Measurements from ENCODE around the gene DNAH3. TPM values are rescaled to one million over a fixed set of nuclear protein-coding genes. Genes with fewer than 3 reads are reported as not detected.

DNAH3 gene
- total and polyA plus RNA-seq, 2 of the 13 experiments (the other 11 are each of a cell fraction or from before 2014, with no cell fraction given), result 0.07 to 0.08 TPM

- ChIA-PET CTCF (ENCODE audit: low intra/inter-chr PET ratio, low total read pairs) (no interaction called here), POLR2A (no interaction called here)
- H3K9ac ChIP-seq (ENCODE audit: insufficient read depth, low read depth, low read length), result no peak overlapping the region
- no peak overlapping the region for H3K27ac ChIP-seq (ENCODE audit: extremely low read length, insufficient read depth, low read length)
- no TSS peak for BruUV-seq (replicated peaks)
- no peak overlapping the region for H3K4me3 ChIP-seq (replicated peaks in 1 of 3; ENCODE audit: insufficient read depth in 1 of 3, low read depth in 2 of 3, low read length in 3 of 3)
- H3K79me2 ChIP-seq (ENCODE audit: insufficient read depth, low read length), result no peaks in the 10 kb centered on the region
- no peaks in the 10 kb centered on the region for H4K20me1 ChIP-seq (ENCODE audit: insufficient read depth, low read length)
- DNase-seq (ENCODE audit: low spot score) (no peak), ATAC-seq (no peak), FAIRE-seq (no peak)
- H3K27me3 ChIP-seq (ENCODE audit: control insufficient read depth in 1 of 2, insufficient read depth in 2 of 2, low read length in 2 of 2), result no peaks in the 10 kb centered on the region
- H3K9me3 ChIP-seq (ENCODE audit: low read length), result no peaks in the 10 kb centered on the region
- intact Hi-C loops (cut with micrococcal nuclease; ENCODE audit: unreplicated experiment), result no loop called here
- in situ Hi-C loops (cut with HindIII; ENCODE audit: extremely low pct_ligation_motif_present, low pct_unique_long_range_greater_than_20kb), result no loop called here
- H3K4me2 ChIP-seq (ENCODE audit: low read depth, low read length), result no peak overlapping the region
- H3K36me3 ChIP-seq (replicated peaks in 1 of 2; ENCODE audit: control insufficient read depth in 1 of 2, insufficient read depth in 2 of 2, low read length in 2 of 2), result no peaks in the 10 kb centered on the region
- TF ChIP-seq TBX2 (CRISPR knock-in tag; IDR thresholded peaks at IDR 0.05; ENCODE audit: borderline replicate concordance) (no peak), ZNF766 (CRISPR knock-in tag; IDR thresholded peaks at IDR 0.05; ENCODE audit: borderline replicate concordance) (no peak), MTF1 (CRISPR knock-in tag; IDR thresholded peaks at IDR 0.05) (no peak), ZFP37 (CRISPR knock-in tag; IDR thresholded peaks at IDR 0.05; ENCODE audit: borderline replicate concordance) (no peak), ZNF780A (CRISPR knock-in tag; IDR thresholded peaks at IDR 0.05) (no peak), HOMEZ (CRISPR knock-in tag; IDR thresholded peaks at IDR 0.05; ENCODE audit: low read depth) (no peak), ETV5 (CRISPR knock-in tag; IDR thresholded peaks at IDR 0.05; ENCODE audit: borderline replicate concordance) (no peak), FOSL2 (CRISPR knock-in tag; IDR thresholded peaks at IDR 0.05) (no peak)
- no peak overlapping the region for H2AFZ ChIP-seq (ENCODE audit: low read length)
- H3K4me1 ChIP-seq (ENCODE audit: insufficient read depth, low read length), result 0 out of 2 replicates have a peak, but pooled peaks cover 5% of the 10 kb centered on the region
- under 1% methylated on average over 2 of the region's 2 CpGs for WGBS (ENCODE audit: low lambda C conversion rate)
These were observed 57.7 kb downstream of the DNAH3 start for GRCh38 chr16:21092951-21093350.

Data from HepG2 (cell line).